H1 (cell line): ENCODE results near the gene ADAMTS15. TPM values are rescaled to one million over a fixed set of nuclear protein-coding genes. Genes with fewer than 3 reads are reported as not detected.

Experiments used
- CTCF ChIA-PET: fragments of 300-600 bp; sonication (Branson Sonifier 250); formaldehyde crosslinking; loops from one replicate; lab custom pipeline; 2021; ENCODE audit not compliant: partially characterized antibody; lab: Charles Lee
- POLR2A ChIA-PET: fragments of 300-600 bp; sonication (Branson Sonifier 250); formaldehyde crosslinking; loops from one replicate; lab custom pipeline; 2021; ENCODE audit warnings: inconsistent platforms; ENCODE audit not compliant: partially characterized antibody; lab: Charles Lee
- DNase-seq, 2 experiments: peaks; one replicate each; pipeline versions ENCODE4 v3.0.0 to v3.0.0-alpha.2; 2010 to 2022; ENCODE audit warnings: low spot score in 2 of 2, low read depth in 1 of 2, mixed read lengths in 1 of 2
- FAIRE-seq: peaks from 2 replicates; lab custom pipeline; 2011; peaks lifted over from hg19 to GRCh38; lab: Jason Lieb, UNC
- H2AFZ ChIP-seq: 2 replicates; pipeline ENCODE4 v1.8.1; 2012; ENCODE audit warnings: low read length, inconsistent platforms
- H2AK5ac ChIP-seq: 2 replicates; pipeline ENCODE4 v1.6.1; 2013; ENCODE audit warnings: low read depth, low read length
- H2BK120ac ChIP-seq: replicated peaks from 2 replicates; pipeline ENCODE3; 2013; ENCODE audit warnings: low read depth, low read length, inconsistent platforms
- H2BK12ac ChIP-seq: 2 replicates; pipeline ENCODE4 v1.6.1; 2013; ENCODE audit warnings: low read depth, low read length
- H2BK15ac ChIP-seq: 2 replicates; pipeline ENCODE4 v1.6.1; 2013; ENCODE audit warnings: low read length
- H2BK20ac ChIP-seq: 2 replicates; pipeline ENCODE4 v1.6.1; 2013; ENCODE audit warnings: low read length
- H2BK5ac ChIP-seq: 2 replicates; pipeline ENCODE4 v1.6.1; 2013; ENCODE audit warnings: low read depth, low read length
- H3K14ac ChIP-seq: 2 replicates; pipeline ENCODE4 v1.6.1; 2013; ENCODE audit warnings: inconsistent platforms; ENCODE audit not compliant: insufficient read length
- H3K18ac ChIP-seq: 2 replicates; pipeline ENCODE4 v1.6.1; 2013; ENCODE audit warnings: low read length; ENCODE audit errors: extremely low read depth
- H3K23ac ChIP-seq: 2 replicates; pipeline ENCODE4 v1.6.1; 2013; ENCODE audit warnings: inconsistent platforms; ENCODE audit not compliant: insufficient read length
- H3K23me2 ChIP-seq: 2 replicates; pipeline ENCODE4 v1.6.1; 2013; ENCODE audit warnings: low read depth, low read length
- H3K27ac ChIP-seq: 2 replicates; pipeline ENCODE4 v1.6.1; 2011; ENCODE audit warnings: low read depth, low read length, inconsistent platforms
- H3K27me3 ChIP-seq, 4 experiments: replicated peaks in 1 of 4; 1 replicate in 1 of 4; 2 replicates in 3 of 4; pipeline versions ENCODE4 v1.6.1 to v1.8.1; 2011 to 2013; ENCODE audit warnings: low read length in 3 of 4, mild to moderate bottlenecking in 3 of 4, inconsistent platforms in 2 of 4, mixed read lengths in 2 of 4, moderate library complexity in 1 of 4; ENCODE audit not compliant: control insufficient read depth in 3 of 4, insufficient read depth in 3 of 4; ENCODE audit errors: extremely low read depth in 1 of 4
- H3K36me3 ChIP-seq, 4 experiments: 2 replicates each; pipeline versions ENCODE4 v1.6.1 to v1.8.1; 2011 to 2013; ENCODE audit warnings: mild to moderate bottlenecking in 4 of 4, low read length in 3 of 4, moderate library complexity in 2 of 4, control low read depth in 1 of 4, inconsistent platforms in 1 of 4; ENCODE audit not compliant: insufficient read depth in 4 of 4, control insufficient read depth in 2 of 4
- H3K4ac ChIP-seq: replicated peaks from 2 replicates; pipeline ENCODE3; 2013; ENCODE audit warnings: low read length, low read depth, mixed read lengths, inconsistent platforms; ENCODE audit not compliant: insufficient read length
- H3K4me1 ChIP-seq, 4 experiments: replicated peaks in 1 of 4; 1 replicate in 1 of 4; 2 replicates in 3 of 4; pipeline versions ENCODE4 v1.6.1 to v1.8.1; 2011 to 2013; ENCODE audit warnings: low read length in 3 of 4, inconsistent platforms in 2 of 4, mixed read lengths in 1 of 4; ENCODE audit not compliant: insufficient read depth in 4 of 4, control insufficient read depth in 3 of 4
- H3K4me2 ChIP-seq, 2 experiments: 2 replicates each; pipeline versions ENCODE4 v1.6.1 to v1.8.1; 2011 to 2013; ENCODE audit warnings: low read depth in 2 of 2, low read length in 2 of 2, control low read depth in 1 of 2, inconsistent platforms in 1 of 2, mild to moderate bottlenecking in 1 of 2; ENCODE audit not compliant: insufficient read depth in 1 of 2
- H3K4me3 ChIP-seq, 4 experiments: fragments of 200-600, 300-600 bp in 1 of 4; sonication (generic), shearing (Covaris generic), sonication (Bioruptor Twin) in 1 of 4; 2 replicates each; pipeline versions ENCODE4 v1.5.1 to v1.8.1; 2011 to 2016; ENCODE audit warnings: low read length in 4 of 4, low read depth in 3 of 4, control low read depth in 2 of 4, inconsistent platforms in 2 of 4, mild to moderate bottlenecking in 2 of 4, mixed read lengths in 1 of 4, moderate library complexity in 1 of 4; ENCODE audit not compliant: insufficient read depth in 2 of 4; ENCODE audit errors: extremely low read depth in 1 of 4
- H3K56ac ChIP-seq: replicated peaks from 2 replicates; pipeline ENCODE3; 2013; ENCODE audit warnings: low read depth, mild to moderate bottlenecking, mixed read lengths, low read length, inconsistent platforms; ENCODE audit not compliant: insufficient read length
- H3K79me1 ChIP-seq: 2 replicates; pipeline ENCODE4 v1.6.1; 2013; ENCODE audit warnings: low read depth, low read length, control low read depth
- H3K79me2 ChIP-seq, 2 experiments: 2 replicates each; pipeline versions ENCODE4 v1.6.1 to v1.8.1; 2012 to 2013; ENCODE audit warnings: low read length in 2 of 2, mild to moderate bottlenecking in 2 of 2, inconsistent platforms in 1 of 2; ENCODE audit not compliant: insufficient read depth in 2 of 2, control insufficient read depth in 1 of 2
- H3K9ac ChIP-seq, 4 experiments: replicated peaks in 1 of 4; 1 replicate in 1 of 4; 2 replicates in 3 of 4; pipeline versions ENCODE4 v1.6.1 to v1.8.1; 2011 to 2013; ENCODE audit warnings: low read depth in 3 of 4, low read length in 3 of 4, control low read depth in 2 of 4, mild to moderate bottlenecking in 2 of 4, moderate library complexity in 2 of 4, inconsistent platforms in 1 of 4; ENCODE audit errors: extremely low read depth in 1 of 4
- H3K9me3 ChIP-seq, 2 experiments: 2 replicates each; pipeline versions ENCODE4 v1.6.1 to v1.8.1; 2012 to 2013; ENCODE audit warnings: mild to moderate bottlenecking in 2 of 2, moderate library complexity in 2 of 2, control low read depth in 1 of 2, inconsistent platforms in 1 of 2, low read depth in 1 of 2, low read length in 1 of 2, mixed read lengths in 1 of 2; ENCODE audit not compliant: insufficient read depth in 2 of 2
- H4K20me1 ChIP-seq, 2 experiments: replicated peaks in 1 of 2; 2 replicates each; pipeline versions ENCODE3 to v1.8.1; 2011 to 2013; ENCODE audit warnings: inconsistent platforms in 2 of 2, low read length in 2 of 2, mild to moderate bottlenecking in 1 of 2; ENCODE audit not compliant: insufficient read depth in 2 of 2, control insufficient read depth in 1 of 2
- H4K5ac ChIP-seq: 2 replicates; pipeline ENCODE4 v1.6.1; 2013; ENCODE audit warnings: low read length, low read depth, mixed read lengths, inconsistent platforms; ENCODE audit not compliant: insufficient read length
- H4K8ac ChIP-seq: 2 replicates; pipeline ENCODE4 v1.8.0; 2013; ENCODE audit warnings: mild to moderate bottlenecking, moderate library complexity, low read length, inconsistent platforms; ENCODE audit not compliant: insufficient read depth; ENCODE audit errors: extremely low read depth
- H4K91ac ChIP-seq: replicated peaks from 2 replicates; pipeline ENCODE3; 2013; ENCODE audit warnings: low read length, mixed read lengths, inconsistent platforms; ENCODE audit not compliant: insufficient read length
- TEAD4 ChIP-seq: IDR thresholded peaks from 2 replicates; pipeline ENCODE4 v1.6.1; 2012; ENCODE audit warnings: low read depth, low read length, inconsistent platforms, mixed read lengths
- WGBS, 2 experiments: shearing (Covaris generic) in 1 of 2; methylation state at CpG; one replicate each; pipeline versions ENCODE4 v1.1.6 to v1.1.7; 2013 to 2015; ENCODE audit warnings: low lambda C conversion rate in 2 of 2, mixed read lengths in 2 of 2, inconsistent platforms in 1 of 2, low coverage in 1 of 2, missing lambda C conversion rate in 1 of 2; ENCODE audit not compliant: insufficient replicate concordance in 2 of 2, insufficient coverage in 1 of 2, insufficient read length in 1 of 2; ENCODE audit errors: extremely low coverage in 1 of 2, missing lambda C conversion rate in 1 of 2; 5-methylcytosine and 5-hydroxymethylcytosine counted together
- polyA plus RNA-seq, 7 experiments: library from polyadenylated mRNA; depleted of rRNA in 3 of 7; stranded (reverse) in 5 of 7; unstranded in 2 of 7; fragments of >200 nt in 5 of 7; fragments of 200-250 nt in 2 of 7; gene quantifications; 1 replicate in 5 of 7; 2 replicates in 1 of 7; 4 replicates in 1 of 7; pipeline versions ENCODE4 v1.2.1 to v1.2.3, GENCODE V29; 2011 to 2013; ENCODE audit warnings: missing spikeins in 2 of 7, mixed read lengths in 2 of 7
- total RNA-seq: library from RNA; stranded (reverse); fragmentation: NEBNext Ultra II Directional; extraction: Animal tissue kit (Norgen Biotek cat#: 25700); gene quantifications from 2 replicates; pipeline ENCODE4 v1.2.1, GENCODE V29; 2021
- TF ChIP-seq, protein P1 (sequence below): IDR thresholded peaks from 2 replicates; pipeline ENCODE4 v1.6.1; 2012; ENCODE audit warnings: inconsistent platforms

Gene ADAMTS15
- total and polyA plus RNA-seq, 2 of the 8 experiments (the other 6 are each of a cell fraction or from before 2014, with no cell fraction given): 1.7 to 4.7 TPM

DNA sequence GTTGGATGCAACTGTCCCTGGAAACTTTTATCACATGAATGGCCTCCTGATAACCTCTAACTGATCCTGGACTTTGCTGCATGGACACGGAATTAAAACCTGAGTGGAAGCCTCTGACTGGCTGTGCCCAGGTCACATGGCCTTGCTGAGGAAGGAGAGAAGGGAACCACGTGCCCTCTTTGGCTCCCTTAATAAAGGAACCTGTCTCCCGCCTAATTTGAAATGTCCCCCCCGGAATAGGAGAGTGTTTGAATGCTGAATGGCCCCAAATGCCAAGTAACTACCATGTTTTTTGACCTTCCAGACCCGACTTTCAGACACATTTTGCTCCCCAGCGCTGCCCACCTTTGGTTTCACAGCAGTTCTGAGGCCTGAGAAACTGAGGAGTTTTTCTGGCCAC lies 76.9 kb downstream of the ADAMTS15 start:
- CTCF ChIA-PET: no interaction called here
- H3K56ac ChIP-seq: no peak overlapping the region
- no peak overlapping the region for H2BK5ac ChIP-seq
- H3K79me2 ChIP-seq: no peaks in the 10 kb centered on the region
- no peak overlapping the region for H2BK120ac ChIP-seq
- no peaks in the 10 kb centered on the region for H3K9me3 ChIP-seq
- no peak overlapping the region for H4K91ac ChIP-seq
- no peak overlapping the region for H2BK15ac ChIP-seq
- H3K23me2 ChIP-seq: no peaks in the 10 kb centered on the region
- DNase-seq (peak in 1 of 2 experiments; percentile 16), FAIRE-seq (no peak)
- H4K8ac ChIP-seq: no peak overlapping the region
- H4K20me1 ChIP-seq: no peaks in the 10 kb centered on the region
- no peak overlapping the region for H3K4ac ChIP-seq
- no peak overlapping the region for H2AK5ac ChIP-seq
- no peak overlapping the region for H3K18ac ChIP-seq
- no peak overlapping the region for H3K9ac ChIP-seq
- no peaks in the 10 kb centered on the region for H3K79me1 ChIP-seq
- peaks cover 5 to 15% (median 11%) of the 10 kb centered on the region in 4 experiments for H3K4me1 ChIP-seq
- H3K27ac ChIP-seq: no peak overlapping the region
- H3K4me3 ChIP-seq: no peak overlapping the region
- POLR2A ChIA-PET: no interaction called here
- no peaks in the 10 kb centered on the region for H3K36me3 ChIP-seq
- no peak overlapping the region for H3K14ac ChIP-seq
- H3K23ac ChIP-seq: no peak overlapping the region
- 84% methylated on average over 6 of the region's 6 CpGs; no CpG with 5 or more reads in 1 of the 2 experiments for WGBS, 2 experiments
- TF ChIP-seq TEAD4: no peak
- TF ChIP-seq, protein P1, sequence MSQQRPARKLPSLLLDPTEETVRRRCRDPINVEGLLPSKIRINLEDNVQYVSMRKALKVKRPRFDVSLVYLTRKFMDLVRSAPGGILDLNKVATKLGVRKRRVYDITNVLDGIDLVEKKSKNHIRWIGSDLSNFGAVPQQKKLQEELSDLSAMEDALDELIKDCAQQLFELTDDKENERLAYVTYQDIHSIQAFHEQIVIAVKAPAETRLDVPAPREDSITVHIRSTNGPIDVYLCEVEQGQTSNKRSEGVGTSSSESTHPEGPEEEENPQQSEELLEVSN: peak; percentile 42; the same call in 1 of the 2 replicates
- peaks cover 0 to 7% (median 1%) of the 10 kb centered on the region in 4 experiments; a peak in 2 of 7 replicates for H3K27me3 ChIP-seq
- no peak overlapping the region for H2BK20ac ChIP-seq
- no peak overlapping the region for H2BK12ac ChIP-seq
- H3K4me2 ChIP-seq: no peak overlapping the region
- H4K5ac ChIP-seq: no peak overlapping the region
- 0 out of 2 replicates have a peak overlapping the region, but pooled peaks have one; percentile 16 for H2AFZ ChIP-seq

Other genes starting within 250 kb of the ADAMTS15 start
- 146 and 158 TPM in 2 replicates for gene ZBTB44, start 133.7 kb upstream of the ADAMTS15 start, total RNA-seq
- 32.8 and 37.2 TPM in 2 replicates for gene ZBTB44, start 133.7 kb upstream of the ADAMTS15 start, polyA plus RNA-seq (2011; rRNA removed)
- gene ADAMTS8, start 20.0 kb upstream of the ADAMTS15 start, total RNA-seq: 15.5 and 16.6 TPM in 2 replicates
- gene ADAMTS8, start 20.0 kb upstream of the ADAMTS15 start, polyA plus RNA-seq (2011; rRNA removed): 9.3 and 11.1 TPM in 2 replicates